HG03469 (cell line): ENCODE data around the gene MECP2.
A peak's percentile ranks its signal among the peaks of the same experiment; 100 is the strongest.
"Not testable (repeated sequence)": the region's sequence is repeated elsewhere in the genome, so short reads cannot be mapped to it uniquely, and the experiment has no call there.

ENCODE experiments used
- ATAC-seq: cut with Tn5 transposase; IDR thresholded peaks from one replicate; pipeline ENCODE4 v1.9.1; 2021; ENCODE audit warnings: mild to moderate bottlenecking, moderate library complexity, moderate number of reproducible peaks; ENCODE audit not compliant: unreplicated experiment

MECP2 gene

GRCh38 chrX:153999359-154000037 lies 98.0 kb downstream of the MECP2 start:
- ATAC-seq, result no peak

- ATAC-seq, result no peak
These were observed 102.0 kb downstream of the MECP2 start for GRCh38 chrX:153995504-153995903.

- ATAC-seq, result not testable (repeated sequence)
These were observed 103.1 kb downstream of the MECP2 start for GRCh38 chrX:153994398-153994797.

GRCh38 chrX:153993978-153994377 lies 103.5 kb downstream of the MECP2 start:
- ATAC-seq, result no peak

- ATAC-seq, result no peak
These were observed 104.4 kb downstream of the MECP2 start for GRCh38 chrX:153993079-153993478.

- no peak for ATAC-seq
These were observed 105.3 kb downstream of the MECP2 start for GRCh38 chrX:153992180-153992579.

GRCh38 chrX:153991013-153991580 lies 106.4 kb downstream of the MECP2 start:
- ATAC-seq, result no peak

- no peak for ATAC-seq
These were observed 107.4 kb downstream of the MECP2 start for GRCh38 chrX:153989973-153990655.

GRCh38 chrX:153988493-153988892 lies 109.0 kb downstream of the MECP2 start:
- ATAC-seq, result no peak

GRCh38 chrX:153984351-153985178 lies 113.0 kb downstream of the MECP2 start:
- ATAC-seq, result no peak

GRCh38 chrX:153983321-153983801 lies 114.2 kb downstream of the MECP2 start:
- no peak for ATAC-seq

- no peak for ATAC-seq
These were observed 115.6 kb downstream of the MECP2 start for GRCh38 chrX:153981771-153982533.

- no peak for ATAC-seq
These were observed 116.3 kb downstream of the MECP2 start for GRCh38 chrX:153981231-153981630.

- ATAC-seq, result not testable (repeated sequence)
These were observed 117.1 kb downstream of the MECP2 start for GRCh38 chrX:153980394-153980793.

GRCh38 chrX:153974726-153975286 lies 122.7 kb downstream of the MECP2 start:
- ATAC-seq, result no peak

GRCh38 chrX:153974003-153974725 lies 123.4 kb downstream of the MECP2 start:
- no peak for ATAC-seq

- no peak for ATAC-seq
These were observed 124.2 kb downstream of the MECP2 start for GRCh38 chrX:153973127-153974002.

- peak; percentile 28 for ATAC-seq
These were observed 125.0 kb downstream of the MECP2 start, which contains the start of gene TMEM187 for GRCh38 chrX:153972368-153973126. Gene TMEM187 (plus strand): TSS chrX:153972754. CDS start chrX:153982063, 9,309 bp downstream.
